Pancreas (tissue), 10 donors: ENCODE data around the gene RAP1GAP. TPM values are rescaled to one million over a fixed set of nuclear protein-coding genes. Genes with fewer than 3 reads are reported as not detected.

Experiments
- ATAC-seq, 4 donors: fragments of 200-7000 bp; cut with Tn5 transposase; one replicate each; pipeline versions ENCODE4 v1.8.0 to v1.9.1; 2020; ENCODE audit warnings: mild to moderate bottlenecking in 4 of 4, moderate library complexity in 4 of 4
- DNase-seq, 6 donors: peaks; one replicate each; pipeline ENCODE4 v3.0.0-alpha.2; 2020
- FAIRE-seq: peaks from 2 replicates; lab custom pipeline; 2012; peaks lifted over from hg19 to GRCh38; lab: Jason Lieb, UNC
- H3K27ac ChIP-seq, 4 donors: fragments of 200-600 bp; sonication (generic); 1 replicate in 3 of 4; 2 replicates in 1 of 4; pipeline versions ENCODE4 v1.5.0 to v1.8.0; 2020
- H3K27me3 ChIP-seq, 4 donors: fragments of 200-600 bp; one replicate each; pipeline ENCODE4 v1.8.0; 2021
- H3K36me3 ChIP-seq, 3 donors: fragments of 200-600 bp; sonication (generic) in 1 of 3; one replicate each; pipeline versions ENCODE4 v1.5.0 to v1.8.0; 2020 to 2021
- H3K4me1 ChIP-seq, 3 donors: fragments of 200-600 bp; one replicate each; pipeline ENCODE4 v1.8.0; 2021
- H3K4me3 ChIP-seq, 4 donors: fragments of 200-600 bp; sonication (generic) in 2 of 4; one replicate each; pipeline versions ENCODE4 v1.5.0 to v1.8.0; 2020 to 2021
- H3K9me3 ChIP-seq, 4 donors: fragments of 200-600 bp; one replicate each; pipeline ENCODE4 v1.8.0; 2021
- CTCF ChIP-seq, 4 donors: fragments of 200-600 bp; sonication (generic) in 3 of 4; IDR thresholded peaks; one replicate each; pipeline versions ENCODE4 v1.5.0 to v1.8.0; 2021; ENCODE audit warnings: antibody characterized with exemption in 4 of 4
- WGBS, 2 donors: extraction: QIAGEN DNeasy Blood & Tissue Kit; methylation state at CpG; one replicate each; pipeline ENCODE4 v1.1.7; 2013; 5-methylcytosine and 5-hydroxymethylcytosine counted together
- intact Hi-C, 3 donors: fragments of 100-400 bp; cut with DNase I; formaldehyde crosslinking; loops; one replicate each; pipeline versions ENCODE4 v1.11.1 to v1.14.2; 2022
- polyA plus RNA-seq, 2 donors: library from polyadenylated mRNA; stranded (reverse); fragments of 200-250 nt; gene quantifications; one replicate each; pipeline ENCODE4 v1.2.3, GENCODE V29; 2013
- total RNA-seq, 6 donors: library from RNA; stranded (reverse); fragmentation: NEBNext Ultra II Directional in 4 of 6; extraction: Animal tissue kit (Norgen Biotek cat#: 25700) in 4 of 6; gene quantifications; one replicate each; pipeline versions ENCODE4 v1.2.1 to v1.2.4, GENCODE V29; 2021 to 2023
- donor health status: healthy with polysubstance abuse.
- donor health status: DM: no; HTN: no; CAD: no; lungs with moderate emphysema.
- donor health status: DM: no; HTN: no; CAD: no.
- donor health status: control.
- donor health status: control.
- donor health status: Bipolar disorder and iron deficiency.
- donor health status: DM: yes; HTN: yes; CAD: no.
- donor health status: DM: no; HTN: no; CAD: no.
- donor health status: DM: no; HTN: no; CAD: no.
- donor health status: DM: yes; HTN: yes; CAD: no.

The RAP1GAP gene
- total RNA-seq (10 to 100 TPM; 53.4 to 93.3 (median 64.8) TPM), polyA plus RNA-seq (100 to 1,000 TPM in 1 of 2 donors, 10 to 100 TPM in 1; 83.6 to 100 TPM)

GRCh38 chr1:21669258-21670058, at the start of gene RAP1GAP:
Gene RAP1GAP, minus strand, starts transcription at chr1:21669357. Its CDS starts 49,325 bp downstream, at chr1:21620032.
- ATAC-seq (peak; percentile 64 to 77 (median 71)), FAIRE-seq (no peak), DNase-seq (peak; percentile 66 to 89 (median 74))
- TF ChIP-seq CTCF (IDR thresholded peaks at IDR 0.05) = no peak
- Histone ChIP-seq H3K27me3 (no peaks in the 10 kb centered on the region), H3K9me3 (no peaks in the 10 kb centered on the region), H3K4me1 (peaks cover 12 to 30% (median 16%) of the 10 kb centered on the region in 3 donors), H3K4me3 (peak within 1 kb of the TSS; percentile 15 to 64 (median 40)), H3K36me3 (no peaks in the 10 kb centered on the region), H3K27ac (no peak within 1 kb of the TSS)
- 1% methylated on average over 52 to 64 of the region's 64 CpGs for WGBS, 2 donors
- intact Hi-C loops = no loop called here

GRCh38 chr1:21716169-21716568, 47.0 kb upstream of the RAP1GAP start:
- 80 to 81% methylated on average over 2 of the region's 2 CpGs for WGBS, 2 donors
- Histone ChIP-seq H3K27ac (no peak overlapping the region), H3K4me3 (no peak overlapping the region), H3K9me3 (no peaks in the 10 kb centered on the region), H3K36me3 (peaks cover 0 to 40% (median 12%) of the 10 kb centered on the region in 3 donors), H3K27me3 (no peaks in the 10 kb centered on the region), H3K4me1 (no peaks in the 10 kb centered on the region)
- no peak for DNase-seq
- ATAC-seq = no peak
- intact Hi-C loops = no loop called here
- no peak for FAIRE-seq
- TF ChIP-seq CTCF (IDR thresholded peaks at IDR 0.05) = no peak

DNA sequence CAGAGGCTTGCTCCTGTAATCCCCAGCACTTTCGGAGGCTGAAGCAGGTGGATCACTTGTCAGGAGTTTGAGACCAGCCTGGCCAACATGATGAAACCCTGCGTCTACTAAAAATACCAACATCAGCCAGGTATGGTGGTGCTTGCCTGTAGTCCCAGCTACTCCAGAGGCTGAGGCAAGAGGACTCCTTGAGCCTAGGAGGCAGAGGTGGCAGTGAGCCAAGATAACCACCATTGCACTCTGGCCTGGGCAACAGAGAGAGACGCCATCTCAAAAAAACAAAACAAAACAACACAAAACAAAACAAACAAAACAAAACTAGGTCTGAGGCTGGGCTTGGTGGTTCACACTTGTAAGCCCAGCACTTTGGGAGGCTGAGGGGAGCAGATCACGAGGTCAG, 38.7 kb upstream of the RAP1GAP start:
- DNase-seq = no peak

DNA sequence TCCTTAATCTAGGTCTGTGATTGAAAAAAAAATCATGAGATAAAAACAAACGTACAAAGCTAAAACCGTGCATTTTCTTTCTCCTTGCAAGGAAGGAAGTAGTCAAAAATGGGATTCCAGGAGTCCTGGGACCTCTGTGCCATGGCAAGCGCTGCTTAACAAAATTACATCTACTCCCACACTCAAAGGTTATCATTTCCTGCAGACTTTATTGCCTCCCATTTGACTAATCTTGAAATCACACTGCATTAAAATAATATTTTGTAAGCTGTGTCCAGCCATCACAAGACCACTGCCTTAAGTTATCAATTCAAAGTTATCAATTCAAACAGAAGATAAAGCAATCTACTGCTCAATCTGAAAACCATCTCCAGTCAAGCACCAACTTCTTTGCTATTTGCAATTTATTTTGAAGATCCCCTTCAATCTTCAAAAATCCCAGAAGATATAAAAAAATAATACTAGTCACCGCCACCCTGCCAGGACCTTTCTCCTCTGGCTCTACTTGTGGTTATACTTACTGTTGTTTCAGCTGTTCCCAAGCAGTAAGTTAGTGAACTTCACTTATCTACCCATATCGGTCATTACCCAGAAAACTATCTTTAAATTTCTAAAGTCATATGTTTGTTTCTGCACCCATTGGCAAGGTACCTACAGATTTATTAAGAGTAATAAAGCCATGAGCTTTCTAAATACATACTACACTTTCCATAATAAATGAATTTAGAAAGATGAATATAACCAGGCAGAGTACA, 38.1 kb upstream of the RAP1GAP start:
- H3K36me3 ChIP-seq = peaks cover 0 to 26% (median 12%) of the 10 kb centered on the region in 3 donors
- H3K4me1 ChIP-seq = no peaks in the 10 kb centered on the region

More for the DNA sequence above, 38.7 kb upstream of the RAP1GAP start:
- intact Hi-C loops = no loop called here
- Histone ChIP-seq H3K9me3 (no peaks in the 10 kb centered on the region), H3K27ac (no peak overlapping the region), H3K4me3 (no peak overlapping the region), H3K36me3 (peaks cover 0 to 25% (median 12%) of the 10 kb centered on the region in 3 donors), H3K4me1 (no peaks in the 10 kb centered on the region), H3K27me3 (no peaks in the 10 kb centered on the region)
- FAIRE-seq (no peak), ATAC-seq (peak in 1 of 4 donors; percentile 24)
- no peak for TF ChIP-seq CTCF (IDR thresholded peaks at IDR 0.05)
- 83% methylated on average over 4 of the region's 4 CpGs for WGBS, 2 donors

More for the DNA sequence above, 38.1 kb upstream of the RAP1GAP start:
- intact Hi-C loops = no loop called here
- Histone ChIP-seq H3K4me3 (no peak overlapping the region), H3K27ac (no peak overlapping the region), H3K9me3 (no peaks in the 10 kb centered on the region), H3K27me3 (no peaks in the 10 kb centered on the region)
- TF ChIP-seq CTCF (IDR thresholded peaks at IDR 0.05) = no peak
- DNase-seq = no peak
- FAIRE-seq = no peak
- no peak for ATAC-seq
- 50 to 60% methylated on average over 5 of the region's 5 CpGs for WGBS, 2 donors
